Calu3 (cell line): ENCODE data around the gene RAI14. TPM values are rescaled to one million over a fixed set of nuclear protein-coding genes. Genes with fewer than 3 reads are reported as not detected.

Source experiments
- BruUV-seq: library from RNA; stranded (reverse); fragments of 400-500 nt; replicated peaks from 2 replicates; lab custom pipeline; 2021; lab: Mats Ljungman, UMichigan
- CTCF ChIA-PET: fragments of 300-600 bp; sonication (Branson Sonifier 250); formaldehyde crosslinking; loops from one replicate; lab custom pipeline; 2022; ENCODE audit warnings: antibody characterized with exemption; lab: Charles Lee
- DNase-seq: peaks from one replicate; pipeline ENCODE4 v3.0.0; 2022
- H3K27ac Mint-ChIP-seq: one replicate; pipeline ENCODE4 v1.8.0; 2022; ENCODE audit warnings: mixed read lengths; ENCODE audit not compliant: unreplicated experiment
- H3K27me3 Mint-ChIP-seq: one replicate; pipeline ENCODE4 v1.8.0; 2022; ENCODE audit warnings: mixed read lengths; ENCODE audit not compliant: unreplicated experiment
- H3K36me3 Mint-ChIP-seq: one replicate; pipeline ENCODE4 v1.8.0; 2022; ENCODE audit warnings: mild to moderate bottlenecking, moderate library complexity, mixed read lengths; ENCODE audit not compliant: insufficient read depth, unreplicated experiment
- H3K4me1 Mint-ChIP-seq: one replicate; pipeline ENCODE4 v1.8.0; 2022; ENCODE audit warnings: mild to moderate bottlenecking, low read depth, mixed read lengths; ENCODE audit not compliant: unreplicated experiment
- H3K4me3 Mint-ChIP-seq: one replicate; pipeline ENCODE4 v1.8.0; 2022; ENCODE audit warnings: mild to moderate bottlenecking, low read depth, moderate library complexity, mixed read lengths; ENCODE audit not compliant: unreplicated experiment
- H3K9me3 Mint-ChIP-seq: one replicate; pipeline ENCODE4 v1.8.0; 2022; ENCODE audit warnings: low read depth, mixed read lengths; ENCODE audit not compliant: unreplicated experiment
- intact Hi-C: fragments of 100-400 bp; cut with micrococcal nuclease; formaldehyde crosslinking; loops from one replicate; pipeline ENCODE4 v1.10.0; 2022; ENCODE audit not compliant: unreplicated experiment
- total RNA-seq: library from RNA; stranded (reverse); gene quantifications from 2 replicates; pipeline ENCODE4 v1.2.3, GENCODE V29; 2022
- TF ChIP-seq, protein P1 (sequence below): fragments of 200-600 bp; IDR thresholded peaks from one replicate; pipeline ENCODE4 v1.8.0; 2022; ENCODE audit warnings: antibody characterized with exemption; ENCODE audit not compliant: unreplicated experiment

The RAI14 gene
- total RNA-seq, 1 experiment from 2014 or later, result 84.3 TPM

DNA sequence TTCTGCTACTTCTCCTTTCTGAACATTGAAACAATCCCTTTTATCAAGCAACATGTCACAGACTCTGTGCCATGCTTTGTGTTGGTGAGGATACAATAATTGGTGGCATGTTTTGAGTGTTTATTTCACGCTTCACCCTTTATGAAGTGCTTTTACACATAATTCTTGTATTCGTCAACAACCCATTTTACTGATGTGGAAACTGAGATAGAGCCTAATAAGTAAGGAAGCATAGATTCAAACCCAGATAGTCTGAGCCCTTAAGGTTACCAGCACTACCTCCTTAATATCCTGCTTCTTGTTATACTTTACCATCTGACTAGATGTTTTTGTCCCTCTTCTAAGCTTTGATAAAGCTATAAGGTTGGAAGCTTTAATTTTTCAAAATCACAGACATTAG is 133.5 kb downstream of the RAI14 start:
- CTCF ChIA-PET, result no interaction called here
- Mint-ChIP-seq H3K4me3 (no peak overlapping the region), H3K36me3 (peaks cover 4% of the 10 kb centered on the region), H3K9me3 (peaks cover 2% of the 10 kb centered on the region), H3K27me3 (no peaks in the 10 kb centered on the region), H3K4me1 (no peaks in the 10 kb centered on the region), H3K27ac (no peak overlapping the region)
- TF ChIP-seq, protein P1, sequence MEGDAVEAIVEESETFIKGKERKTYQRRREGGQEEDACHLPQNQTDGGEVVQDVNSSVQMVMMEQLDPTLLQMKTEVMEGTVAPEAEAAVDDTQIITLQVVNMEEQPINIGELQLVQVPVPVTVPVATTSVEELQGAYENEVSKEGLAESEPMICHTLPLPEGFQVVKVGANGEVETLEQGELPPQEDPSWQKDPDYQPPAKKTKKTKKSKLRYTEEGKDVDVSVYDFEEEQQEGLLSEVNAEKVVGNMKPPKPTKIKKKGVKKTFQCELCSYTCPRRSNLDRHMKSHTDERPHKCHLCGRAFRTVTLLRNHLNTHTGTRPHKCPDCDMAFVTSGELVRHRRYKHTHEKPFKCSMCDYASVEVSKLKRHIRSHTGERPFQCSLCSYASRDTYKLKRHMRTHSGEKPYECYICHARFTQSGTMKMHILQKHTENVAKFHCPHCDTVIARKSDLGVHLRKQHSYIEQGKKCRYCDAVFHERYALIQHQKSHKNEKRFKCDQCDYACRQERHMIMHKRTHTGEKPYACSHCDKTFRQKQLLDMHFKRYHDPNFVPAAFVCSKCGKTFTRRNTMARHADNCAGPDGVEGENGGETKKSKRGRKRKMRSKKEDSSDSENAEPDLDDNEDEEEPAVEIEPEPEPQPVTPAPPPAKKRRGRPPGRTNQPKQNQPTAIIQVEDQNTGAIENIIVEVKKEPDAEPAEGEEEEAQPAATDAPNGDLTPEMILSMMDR, result no peak
- no peak for DNase-seq
- BruUV-seq, result no TSS peak
- intact Hi-C loops, result no loop called here

DNA sequence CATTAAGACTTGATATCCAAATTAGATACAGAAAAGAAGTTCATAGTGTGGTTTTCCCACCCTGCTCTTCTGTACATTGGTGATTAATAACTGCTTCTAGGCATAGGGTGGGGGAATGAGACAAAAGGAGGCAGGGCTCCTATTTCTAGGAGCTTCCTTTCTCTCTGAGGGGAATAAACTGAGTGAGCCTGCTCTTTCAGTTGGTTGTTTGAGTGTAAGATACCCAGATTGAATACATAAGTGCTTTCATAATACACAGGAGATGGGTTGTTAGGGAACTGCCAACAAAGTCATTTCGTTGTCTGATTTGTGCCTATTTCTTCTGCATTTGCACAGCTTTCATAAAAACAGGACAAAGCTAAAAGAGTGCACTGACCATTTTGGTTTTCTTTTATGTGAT is 133.9 kb downstream of the RAI14 start:
- no TSS peak for BruUV-seq
- no peaks in the 10 kb centered on the region for H3K4me1 Mint-ChIP-seq

DNA sequence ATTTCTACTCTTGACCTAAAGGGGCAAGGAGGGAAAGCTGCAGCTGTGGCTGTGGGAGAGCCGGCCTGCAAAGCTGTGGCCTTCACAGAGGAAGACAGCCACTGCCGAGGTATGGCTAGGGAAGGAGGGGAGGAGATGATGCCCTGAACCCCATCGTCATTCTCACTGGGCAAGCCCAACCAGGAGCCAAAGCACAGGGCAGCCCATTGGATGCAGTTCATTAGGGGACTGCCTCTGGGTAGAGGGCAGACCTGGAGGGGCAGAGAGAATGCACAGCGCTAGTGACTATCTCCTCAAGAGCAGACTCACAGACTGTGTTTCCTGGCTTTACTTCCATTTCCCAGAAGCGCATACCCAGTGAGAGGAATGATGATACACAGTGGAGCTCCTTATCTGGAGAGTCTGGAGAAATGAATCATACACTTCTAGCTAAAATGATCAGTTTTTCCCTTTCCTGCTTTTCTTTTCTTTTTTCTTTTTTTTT is 135.7 kb downstream of the RAI14 start:
- Mint-ChIP-seq H3K27me3 (no peaks in the 10 kb centered on the region), H3K27ac (no peak overlapping the region), H3K4me1 (no peaks in the 10 kb centered on the region), H3K4me3 (no peak overlapping the region), H3K9me3 (no peaks in the 10 kb centered on the region), H3K36me3 (no peaks in the 10 kb centered on the region)
- CTCF ChIA-PET, result no interaction called here
- no peak for DNase-seq
- TF ChIP-seq, protein P1, result no peak
- intact Hi-C loops, result no loop called here
- BruUV-seq, result no TSS peak

More for the DNA sequence above, 133.9 kb downstream of the RAI14 start:
- CTCF ChIA-PET, result no interaction called here
- intact Hi-C loops, result no loop called here
- no peak overlapping the region for H3K4me3 Mint-ChIP-seq
- peaks cover 4% of the 10 kb centered on the region for H3K36me3 Mint-ChIP-seq
- H3K9me3 Mint-ChIP-seq, result peaks cover 2% of the 10 kb centered on the region
- no peak overlapping the region for H3K27ac Mint-ChIP-seq
- TF ChIP-seq, protein P1, result no peak
- DNase-seq, result no peak
- H3K27me3 Mint-ChIP-seq, result no peaks in the 10 kb centered on the region

DNA sequence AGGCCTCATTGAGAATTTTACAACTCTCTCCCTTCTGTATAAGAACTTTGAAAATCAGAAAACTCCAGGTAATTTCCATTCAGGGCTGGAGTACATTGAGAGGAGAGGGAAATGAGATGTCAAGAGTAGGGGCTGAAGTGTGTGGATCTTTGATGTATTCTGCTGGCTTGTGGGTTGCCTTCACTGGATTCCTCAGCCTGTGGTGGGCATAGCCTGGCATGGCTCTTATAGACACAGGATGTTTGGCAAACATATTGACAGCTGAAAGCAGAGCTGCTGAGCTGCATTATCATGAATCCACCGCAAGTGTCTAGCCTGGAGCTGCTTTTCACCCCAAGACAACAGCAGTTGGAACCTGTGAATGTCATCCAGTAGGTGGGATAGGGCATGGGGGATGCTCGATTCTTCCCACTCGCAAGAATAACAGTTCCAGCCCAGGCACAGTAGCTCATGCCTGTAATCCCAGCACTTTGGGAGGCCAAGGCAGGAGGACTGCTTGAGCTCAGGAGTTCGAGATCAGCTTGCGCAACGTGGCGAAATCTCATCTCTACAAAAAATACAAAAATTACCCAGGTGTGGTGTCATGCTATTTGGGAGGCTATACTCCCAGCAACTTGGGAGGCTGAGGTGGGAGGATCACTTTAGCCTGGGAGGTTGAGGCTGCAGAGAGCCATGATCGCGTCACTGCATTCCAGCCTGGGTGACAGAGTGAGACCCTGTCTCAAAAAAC is 146.9 kb downstream of the RAI14 start:
- Mint-ChIP-seq H3K36me3 (peaks cover 20% of the 10 kb centered on the region), H3K27me3 (no peaks in the 10 kb centered on the region), H3K27ac (no peak overlapping the region), H3K4me1 (no peaks in the 10 kb centered on the region), H3K4me3 (no peak overlapping the region), H3K9me3 (no peaks in the 10 kb centered on the region)
- no peak for DNase-seq
- TF ChIP-seq, protein P1, result no peak
- intact Hi-C loops, result no loop called here
- CTCF ChIA-PET, result interaction anchor here (0.5 kb wide), 1 partner anchor 57 kb away, joined by 7 read pairs; no protein-coding TSS in a partner anchor
- BruUV-seq, result no TSS peak
